Liver (tissue), 9 donors: Measurements from ENCODE around the gene AEBP2. TPM values are rescaled to one million over a fixed set of nuclear protein-coding genes. Genes with fewer than 3 reads are reported as not detected.
"Not testable (repeated sequence)": the region's sequence is repeated elsewhere in the genome, so short reads cannot be mapped to it uniquely, and the experiment has no call there.

Experiments used
- DNase-seq: peaks from one replicate; pipeline ENCODE4 v3.0.0-alpha.2; 2017; ENCODE audit warnings: low spot score
- H3K27ac ChIP-seq, 2 donors: one replicate each; pipeline ENCODE4 v1.7.0; 2013; ENCODE audit warnings: inconsistent platforms in 2 of 2, low read length in 2 of 2, control low read depth in 1 of 2, low read depth in 1 of 2, mild to moderate bottlenecking in 1 of 2
- H3K27me3 ChIP-seq, 4 donors: one replicate each; pipeline versions ENCODE4 v1.6.1 to v1.7.0; 2013; ENCODE audit warnings: low read length in 3 of 4, inconsistent platforms in 1 of 4, mild to moderate bottlenecking in 1 of 4, moderate library complexity in 1 of 4; ENCODE audit not compliant: control insufficient read depth in 4 of 4, insufficient read depth in 4 of 4
- H3K36me3 ChIP-seq, 4 donors: one replicate each; pipeline versions ENCODE4 v1.6.1 to v1.7.0; 2013; ENCODE audit warnings: low read length in 3 of 4, mild to moderate bottlenecking in 3 of 4, low read depth in 1 of 4, moderate library complexity in 1 of 4; ENCODE audit not compliant: control insufficient read depth in 4 of 4, insufficient read depth in 3 of 4
- H3K4me1 ChIP-seq, 4 donors: one replicate each; pipeline versions ENCODE4 v1.6.1 to v1.7.0; 2013; ENCODE audit warnings: low read length in 3 of 4, mild to moderate bottlenecking in 3 of 4, moderate library complexity in 1 of 4; ENCODE audit not compliant: control insufficient read depth in 4 of 4, insufficient read depth in 4 of 4
- H3K4me3 ChIP-seq, 3 donors: one replicate each; pipeline versions ENCODE4 v1.6.1 to v1.7.0; 2013; ENCODE audit warnings: low read length in 3 of 3, control low read depth in 1 of 3, low read depth in 1 of 3, mild to moderate bottlenecking in 1 of 3
- H3K9ac ChIP-seq, 2 donors: one replicate each; pipeline ENCODE4 v1.7.0; 2013; ENCODE audit warnings: low read length in 2 of 2, mild to moderate bottlenecking in 2 of 2, moderate library complexity in 2 of 2, control low read depth in 1 of 2, low read depth in 1 of 2
- H3K9me3 ChIP-seq, 4 donors: one replicate each; pipeline versions ENCODE4 v1.6.1 to v1.7.0; 2013; ENCODE audit warnings: low read length in 3 of 4; ENCODE audit not compliant: control insufficient read depth in 4 of 4
- FOXA1 ChIP-seq: IDR thresholded peaks from 2 replicates; pipeline ENCODE4 v1.6.1; 2016; ENCODE audit warnings: antibody characterized with exemption
- GABPA ChIP-seq, 2 donors: IDR thresholded peaks in 1 of 2; conservative IDR thresholded peaks in 1 of 2; 2 replicates each; pipeline ENCODE4 v1.6.1; 2016; ENCODE audit warnings: antibody characterized with exemption in 2 of 2, mild to moderate bottlenecking in 1 of 2, moderate library complexity in 1 of 2
- HNF4A ChIP-seq, 2 donors: conservative IDR thresholded peaks; 2 replicates each; pipeline ENCODE4 v1.6.1; 2016; ENCODE audit warnings: antibody characterized with exemption in 2 of 2, mild to moderate bottlenecking in 2 of 2
- HNF4G ChIP-seq: IDR thresholded peaks from 2 replicates; pipeline ENCODE4 v1.6.1; 2016; ENCODE audit warnings: antibody characterized with exemption
- RAD21 ChIP-seq, 2 donors: IDR thresholded peaks; 2 replicates each; pipeline ENCODE4 v1.6.1; 2016; ENCODE audit warnings: antibody characterized with exemption in 2 of 2, mild to moderate bottlenecking in 2 of 2
- RXRA ChIP-seq, 2 donors: IDR thresholded peaks; 2 replicates each; pipeline ENCODE4 v1.6.1; 2017 to 2018; ENCODE audit warnings: antibody characterized with exemption in 2 of 2, mild to moderate bottlenecking in 1 of 2
- TAF1 ChIP-seq: conservative IDR thresholded peaks from 2 replicates; pipeline ENCODE4 v1.6.1; 2016; ENCODE audit warnings: antibody characterized with exemption, mild to moderate bottlenecking
- YY1 ChIP-seq: IDR thresholded peaks from 2 replicates; pipeline ENCODE4 v1.6.1; 2016; ENCODE audit warnings: antibody characterized with exemption, mild to moderate bottlenecking
- WGBS: extraction: QIAGEN DNeasy Blood & Tissue Kit; methylation state at CpG from one replicate; pipeline ENCODE4 v1.1.7; 2013; 5-methylcytosine and 5-hydroxymethylcytosine counted together
- polyA plus RNA-seq, 2 donors: library from polyadenylated mRNA; stranded (reverse) in 1 of 2; unstranded in 1 of 2; fragments of 200-250 nt in 1 of 2; fragments of >200 nt in 1 of 2; fragmentation: Nextera tagmentation in 1 of 2; extraction: Ambion mirVana in 1 of 2; gene quantifications; one replicate each; pipeline versions ENCODE4 v1.2.1 to v1.2.3, GENCODE V29; 2013 to 2015
- total RNA-seq, 2 donors: library from RNA; depleted of rRNA; stranded (reverse); fragments of >200 nt; gene quantifications; one replicate each; pipeline ENCODE4 v1.2.3, GENCODE V29; 2014
- TF ChIP-seq, protein P1 (sequence below): IDR thresholded peaks from 2 replicates; pipeline ENCODE4 v1.6.1; 2016; ENCODE audit warnings: antibody characterized with exemption, mild to moderate bottlenecking
- TF ChIP-seq, protein P2 (sequence below): IDR thresholded peaks from 2 replicates; pipeline ENCODE4 v1.6.1; 2016; ENCODE audit warnings: antibody characterized with exemption
- TF ChIP-seq, protein P3 (sequence below): IDR thresholded peaks from 2 replicates; pipeline ENCODE4 v1.6.1; 2016; ENCODE audit warnings: antibody characterized with exemption
- donor health status: healthy.
- donor health status: healthy.
- donor health status: healthy.
- donor health status: healthy.
- donor health status: healthy.

AEBP2 gene
- total and polyA plus RNA-seq, 4 donors = 4.6 to 18.8 (median 8.9) TPM

DNA sequence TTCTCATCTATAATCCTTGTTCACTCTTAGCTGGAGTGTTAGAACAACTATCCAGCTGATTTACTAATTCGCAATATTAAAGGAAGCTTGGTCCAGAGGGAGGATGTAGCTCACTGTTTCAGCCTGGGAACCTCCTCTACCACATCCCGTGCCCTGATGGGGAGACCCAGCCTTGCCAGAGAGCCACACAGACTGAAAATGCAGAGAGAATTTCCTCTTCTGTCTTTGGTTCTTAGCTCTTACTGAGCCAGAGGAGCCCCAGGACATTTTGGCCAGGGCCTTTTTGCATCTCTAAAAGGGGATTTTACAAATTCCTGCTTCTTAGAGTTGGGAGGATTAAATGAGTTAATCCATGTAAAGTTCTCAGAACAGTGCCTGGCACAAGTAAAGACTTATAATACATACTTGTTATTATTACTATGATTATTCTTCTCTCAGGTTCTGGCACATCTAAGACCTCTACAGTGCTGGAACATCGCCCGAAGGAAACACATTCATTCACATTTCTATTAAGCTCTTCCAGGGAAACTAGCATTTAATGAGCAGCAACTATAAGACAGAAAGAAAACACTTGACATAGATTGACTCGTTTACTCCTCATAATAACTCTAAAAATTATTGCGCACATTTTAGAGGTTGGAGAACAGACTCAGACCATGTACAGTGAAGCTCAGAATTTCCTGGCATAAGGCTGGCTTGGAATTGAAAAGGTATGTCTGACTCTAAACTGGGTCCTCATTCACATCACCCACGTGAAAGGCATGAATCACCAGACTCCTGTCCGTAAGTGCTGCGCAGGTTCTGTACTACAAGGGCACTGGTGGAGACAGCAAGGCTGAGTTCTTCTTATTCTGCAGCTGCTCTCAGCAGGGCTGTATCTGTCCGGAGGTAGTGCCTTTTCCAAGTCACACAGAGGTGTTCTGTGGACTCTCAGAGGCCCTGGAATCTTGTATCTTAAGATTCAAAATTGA, 27.8 kb upstream of the AEBP2 start:
- Histone ChIP-seq H3K4me3 (no peak overlapping the region), H3K9me3 (no peaks in the 10 kb centered on the region), H3K9ac (no peak overlapping the region), H3K27me3 (no peaks in the 10 kb centered on the region), H3K36me3 (no peaks in the 10 kb centered on the region), H3K27ac (no peak overlapping the region), H3K4me1 (no peaks in the 10 kb centered on the region)
- 90% methylated on average over 10 of the region's 10 CpGs for WGBS
- TF ChIP-seq YY1 (no peak), HNF4A (conservative IDR thresholded peaks at IDR 0.05) (no peak), GABPA (IDR thresholded peaks at IDR 0.05 in 1 of 2, conservative IDR thresholded peaks at IDR 0.05 in 1 of 2) (no peak), RXRA (IDR thresholded peaks at IDR 0.05) (no peak), HNF4G (no peak), RAD21 (IDR thresholded peaks at IDR 0.05) (no peak), FOXA1 (no peak), TAF1 (no peak)
- TF ChIP-seq, protein P1, sequence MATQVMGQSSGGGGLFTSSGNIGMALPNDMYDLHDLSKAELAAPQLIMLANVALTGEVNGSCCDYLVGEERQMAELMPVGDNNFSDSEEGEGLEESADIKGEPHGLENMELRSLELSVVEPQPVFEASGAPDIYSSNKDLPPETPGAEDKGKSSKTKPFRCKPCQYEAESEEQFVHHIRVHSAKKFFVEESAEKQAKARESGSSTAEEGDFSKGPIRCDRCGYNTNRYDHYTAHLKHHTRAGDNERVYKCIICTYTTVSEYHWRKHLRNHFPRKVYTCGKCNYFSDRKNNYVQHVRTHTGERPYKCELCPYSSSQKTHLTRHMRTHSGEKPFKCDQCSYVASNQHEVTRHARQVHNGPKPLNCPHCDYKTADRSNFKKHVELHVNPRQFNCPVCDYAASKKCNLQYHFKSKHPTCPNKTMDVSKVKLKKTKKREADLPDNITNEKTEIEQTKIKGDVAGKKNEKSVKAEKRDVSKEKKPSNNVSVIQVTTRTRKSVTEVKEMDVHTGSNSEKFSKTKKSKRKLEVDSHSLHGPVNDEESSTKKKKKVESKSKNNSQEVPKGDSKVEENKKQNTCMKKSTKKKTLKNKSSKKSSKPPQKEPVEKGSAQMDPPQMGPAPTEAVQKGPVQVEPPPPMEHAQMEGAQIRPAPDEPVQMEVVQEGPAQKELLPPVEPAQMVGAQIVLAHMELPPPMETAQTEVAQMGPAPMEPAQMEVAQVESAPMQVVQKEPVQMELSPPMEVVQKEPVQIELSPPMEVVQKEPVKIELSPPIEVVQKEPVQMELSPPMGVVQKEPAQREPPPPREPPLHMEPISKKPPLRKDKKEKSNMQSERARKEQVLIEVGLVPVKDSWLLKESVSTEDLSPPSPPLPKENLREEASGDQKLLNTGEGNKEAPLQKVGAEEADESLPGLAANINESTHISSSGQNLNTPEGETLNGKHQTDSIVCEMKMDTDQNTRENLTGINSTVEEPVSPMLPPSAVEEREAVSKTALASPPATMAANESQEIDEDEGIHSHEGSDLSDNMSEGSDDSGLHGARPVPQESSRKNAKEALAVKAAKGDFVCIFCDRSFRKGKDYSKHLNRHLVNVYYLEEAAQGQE = no peak
- TF ChIP-seq, protein P2, sequence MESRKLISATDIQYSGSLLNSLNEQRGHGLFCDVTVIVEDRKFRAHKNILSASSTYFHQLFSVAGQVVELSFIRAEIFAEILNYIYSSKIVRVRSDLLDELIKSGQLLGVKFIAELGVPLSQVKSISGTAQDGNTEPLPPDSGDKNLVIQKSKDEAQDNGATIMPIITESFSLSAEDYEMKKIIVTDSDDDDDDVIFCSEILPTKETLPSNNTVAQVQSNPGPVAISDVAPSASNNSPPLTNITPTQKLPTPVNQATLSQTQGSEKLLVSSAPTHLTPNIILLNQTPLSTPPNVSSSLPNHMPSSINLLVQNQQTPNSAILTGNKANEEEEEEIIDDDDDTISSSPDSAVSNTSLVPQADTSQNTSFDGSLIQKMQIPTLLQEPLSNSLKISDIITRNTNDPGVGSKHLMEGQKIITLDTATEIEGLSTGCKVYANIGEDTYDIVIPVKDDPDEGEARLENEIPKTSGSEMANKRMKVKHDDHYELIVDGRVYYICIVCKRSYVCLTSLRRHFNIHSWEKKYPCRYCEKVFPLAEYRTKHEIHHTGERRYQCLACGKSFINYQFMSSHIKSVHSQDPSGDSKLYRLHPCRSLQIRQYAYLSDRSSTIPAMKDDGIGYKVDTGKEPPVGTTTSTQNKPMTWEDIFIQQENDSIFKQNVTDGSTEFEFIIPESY = no peak
- no peak for DNase-seq

DNA sequence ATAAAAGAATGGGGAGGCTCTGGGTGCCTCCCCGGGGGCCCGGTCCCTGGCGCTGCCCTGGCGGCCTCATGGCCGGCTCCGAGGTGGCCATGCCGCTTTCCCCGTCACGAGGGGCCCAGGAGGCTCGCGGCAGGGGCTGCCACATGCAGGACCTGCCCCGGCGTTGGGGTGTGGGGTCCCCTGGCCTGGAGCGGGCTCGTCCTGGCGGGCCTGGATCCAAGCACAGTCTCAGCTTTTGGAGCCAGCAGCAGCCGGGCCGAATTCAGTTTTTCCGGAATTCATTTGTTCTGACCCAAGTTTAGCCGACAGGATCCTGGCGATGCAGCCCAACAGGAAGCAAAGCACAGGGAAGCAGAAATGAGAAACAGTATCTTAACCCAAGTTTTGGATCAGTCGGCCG, 26.4 kb upstream of the AEBP2 start:
- H3K36me3 ChIP-seq = no peaks in the 10 kb centered on the region
- TF ChIP-seq, protein P1 = no peak
- TF ChIP-seq, protein P3, sequence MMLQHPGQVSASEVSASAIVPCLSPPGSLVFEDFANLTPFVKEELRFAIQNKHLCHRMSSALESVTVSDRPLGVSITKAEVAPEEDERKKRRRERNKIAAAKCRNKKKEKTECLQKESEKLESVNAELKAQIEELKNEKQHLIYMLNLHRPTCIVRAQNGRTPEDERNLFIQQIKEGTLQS = no peak
- WGBS = 90% methylated on average over 23 of the region's 23 CpGs
- no peaks in the 10 kb centered on the region for H3K4me1 ChIP-seq
- H3K27me3 ChIP-seq = no peaks in the 10 kb centered on the region
- H3K27ac ChIP-seq = no peak overlapping the region
- H3K4me3 ChIP-seq = no peak overlapping the region
- no peak overlapping the region for H3K9ac ChIP-seq
- H3K9me3 ChIP-seq = no peaks in the 10 kb centered on the region
- no peak for DNase-seq

DNA sequence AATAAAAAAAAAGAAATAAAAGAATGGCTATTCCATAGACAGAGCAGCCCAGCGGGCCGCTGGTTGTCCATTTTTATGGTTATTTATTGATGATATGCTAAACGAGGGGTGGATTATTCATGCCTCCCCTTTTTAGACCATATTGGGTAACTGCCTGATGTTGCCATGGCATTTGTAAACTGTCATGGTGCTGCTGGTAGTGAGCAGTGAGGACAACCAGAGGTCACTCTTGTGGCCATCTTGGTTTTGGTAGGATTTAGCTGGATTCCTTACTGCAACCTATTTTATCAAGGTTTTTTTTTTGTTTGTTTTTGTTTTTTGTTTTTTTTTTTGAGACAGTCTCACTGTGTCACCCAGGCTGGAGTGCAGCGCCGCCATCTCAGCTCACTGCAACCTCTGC, 25.7 kb upstream of the AEBP2 start:
- WGBS = 95% methylated on average over 5 of the region's 5 CpGs
- not testable (repeated sequence) for DNase-seq, H3K4me3 ChIP-seq, H3K9me3 ChIP-seq, H3K4me1 ChIP-seq, H3K9ac ChIP-seq, H3K27ac ChIP-seq, H3K27me3 ChIP-seq, H3K36me3 ChIP-seq
